Epithelial cell of umbilical artery (primary cell): ENCODE data around the gene MYH14. TPM values are rescaled to one million over a fixed set of nuclear protein-coding genes. Genes with fewer than 3 reads are reported as not detected.

Experiments used
- total RNA-seq: library from RNA; depleted of rRNA; stranded (reverse); fragments of >200 nt; gene quantifications from 2 replicates; pipeline ENCODE4 v1.2.3, GENCODE V29; 2014

MYH14 gene
- under 0.01 TPM in 1 of 2 replicates, not detected in the other for total RNA-seq

DNA sequence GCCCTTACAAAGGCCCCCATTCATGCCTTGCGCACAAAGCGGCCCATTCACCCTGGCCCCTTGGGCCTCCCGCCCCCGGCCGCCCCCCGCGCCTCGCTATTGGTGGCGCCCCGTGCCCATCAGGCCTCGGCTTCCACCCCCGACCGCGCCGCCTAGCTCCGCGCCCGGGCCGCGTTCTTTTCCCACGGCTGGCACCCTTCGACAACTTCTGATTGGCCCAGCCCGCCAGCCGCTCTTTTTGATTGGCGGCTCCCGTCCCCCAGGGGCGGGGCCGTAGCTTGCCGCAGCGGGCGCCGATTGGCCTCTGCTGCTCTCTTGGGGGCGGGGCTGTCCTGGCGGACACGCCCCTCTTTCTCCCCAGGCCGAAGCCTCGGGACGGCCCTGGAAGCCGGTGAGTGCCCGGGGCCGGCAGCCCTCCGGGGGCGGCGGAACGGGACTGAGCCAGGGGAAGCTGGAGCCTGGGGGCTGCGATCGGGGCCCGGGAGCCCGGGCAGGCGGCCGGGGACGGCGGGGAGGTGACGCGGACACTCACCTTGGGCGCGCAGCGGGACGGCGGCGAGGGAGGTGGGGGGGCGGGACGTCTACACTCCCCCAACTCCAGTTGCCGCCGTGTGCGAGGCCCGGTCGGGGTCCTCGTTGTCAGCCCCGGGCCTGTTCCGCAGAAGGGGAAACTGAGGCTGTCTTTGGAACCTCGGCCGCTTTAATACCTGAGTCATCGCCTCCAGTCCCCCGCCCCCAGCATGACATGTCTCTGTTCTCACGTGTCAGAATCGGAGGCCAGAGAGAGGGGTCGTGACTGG, at the start of gene MYH14:
TSS of gene MYH14 (plus strand) at position 342 of the 800 bp plus-strand sequence. CDS start 6,744 bp downstream, outside the sequence.

DNA sequence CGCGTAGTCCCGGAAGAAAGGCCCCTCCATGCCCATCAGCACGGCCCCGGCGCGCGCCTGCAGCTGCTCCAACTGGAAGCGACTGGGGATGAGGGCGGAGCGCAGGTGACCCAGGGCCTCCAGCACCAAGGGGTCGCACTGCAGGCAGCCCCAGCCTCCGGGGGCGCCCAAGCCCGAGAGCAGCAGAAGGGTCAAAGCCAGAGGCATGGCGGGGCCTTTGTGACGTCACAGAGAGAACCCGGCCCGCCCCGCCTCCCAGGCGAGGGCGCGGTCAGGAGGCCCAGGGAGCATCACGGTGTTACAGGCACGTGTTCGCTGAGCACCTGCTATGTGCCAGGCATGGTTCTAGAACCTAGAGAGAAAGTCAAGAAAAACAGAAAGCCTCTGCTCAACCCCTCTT, 40.4 kb upstream of the MYH14 start, which contains the start of gene IZUMO2:
TSS of gene IZUMO2 (minus strand) at position 294 of the 400 bp plus-strand sequence. CDS start at position 207, 87 bp downstream.

DNA sequence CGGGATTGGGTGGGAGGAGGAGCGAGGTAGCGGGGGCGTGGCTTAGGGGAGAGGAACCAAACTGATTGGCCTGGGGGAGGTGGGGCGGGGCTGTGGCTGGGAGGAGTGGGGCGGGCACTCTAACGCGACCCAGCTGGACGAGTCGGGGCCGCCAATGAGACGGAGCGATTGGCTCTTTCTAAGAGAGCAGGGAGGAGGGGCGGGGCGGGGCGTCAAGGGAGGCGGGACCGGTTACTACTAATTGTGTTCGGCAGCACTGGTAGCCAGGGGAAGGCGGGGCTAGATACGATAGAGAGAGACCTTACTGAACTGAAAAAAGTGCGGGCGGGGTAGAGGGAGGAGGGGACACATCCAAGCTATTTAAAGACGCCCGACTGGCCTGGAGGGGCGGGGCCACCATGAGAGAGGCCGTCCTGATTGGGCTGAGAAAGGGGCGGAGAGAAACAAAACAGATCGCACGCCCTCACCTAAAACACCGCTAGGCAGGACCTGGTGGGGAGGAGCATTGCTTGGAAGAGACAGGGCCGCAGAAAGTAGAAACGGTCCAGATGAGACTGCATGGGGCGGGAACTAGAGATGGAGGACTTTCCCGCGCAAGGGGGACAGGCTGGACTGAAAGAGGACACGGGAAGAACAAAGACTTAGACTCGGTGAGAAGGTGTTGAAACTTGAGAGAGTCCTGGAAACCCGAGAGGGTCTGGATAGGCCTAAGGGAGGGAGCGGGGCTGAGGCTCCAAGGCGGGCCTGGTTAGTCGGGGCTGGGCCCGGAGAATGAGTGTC, 125.9 kb downstream of the MYH14 start, which contains the start of gene KCNC3:
TSS of gene KCNC3 (minus strand) at position 232 of the 780 bp plus-strand sequence. CDS start 295 bp downstream, outside the sequence.

Other genes starting within 250 kb of the MYH14 start
- not detected in 2 replicates for gene SIGLEC11, start 242.4 kb upstream of the MYH14 start, total RNA-seq
- 14.4 and 15.6 TPM in 2 replicates for gene VRK3, start 178.2 kb upstream of the MYH14 start, total RNA-seq
- 6.7 and 8.1 TPM in 2 replicates for gene ZNF473, start 177.6 kb upstream of the MYH14 start, total RNA-seq
- not detected in 2 replicates for gene IZUMO2, start 40.3 kb upstream of the MYH14 start, total RNA-seq
- under 0.01 TPM in 2 replicates for gene KCNC3, start 125.8 kb downstream of the MYH14 start, total RNA-seq
- under 0.01 and 0.61 TPM in 2 replicates for gene NAPSA, start 162.0 kb downstream of the MYH14 start, total RNA-seq
- gene NR1H2, start 172.8 kb downstream of the MYH14 start, total RNA-seq = 43.6 and 48.4 TPM in 2 replicates
- gene POLD1, start 180.7 kb downstream of the MYH14 start, total RNA-seq = 55.9 and 65.0 TPM in 2 replicates
- not detected in 2 replicates for gene SPIB, start 215.3 kb downstream of the MYH14 start, total RNA-seq
- not detected in 2 replicates for gene MYBPC2, start 229.3 kb downstream of the MYH14 start, total RNA-seq